Measurements from ENCODE around the gene MTA2. TPM values are rescaled to one million over a fixed set of nuclear protein-coding genes. Genes with fewer than 3 reads are reported as not detected.

Gene MTA2
- total and polyA plus RNA-seq, 3 donors from 2014 or later, result 87.6 to 115 (median 97.2) TPM

GRCh38 chr11:62601122-62601371 lies 618 bp downstream of the MTA2 start:
- H3K4me1 ChIP-seq, result peaks cover 30% of the 10 kb centered on the region
- no peaks in the 10 kb centered on the region for H3K36me3 ChIP-seq (ENCODE audit: low read depth, missing control alignments)
- 0 to 1% methylated on average over 6 to 30 of the region's 30 CpGs for WGBS, 2 donors
- peak overlapping the region; percentile 95 to 99 for H3K4me3 ChIP-seq
- H3K27me3 ChIP-seq, result no peaks in the 10 kb centered on the region
- H3K27ac ChIP-seq, result peak overlapping the region; percentile 96 to 98
- TF ChIP-seq CTCF (IDR thresholded peaks at IDR 0.05) (no peak), POLR2A (IDR thresholded peaks at IDR 0.05) (no peak)
- no peaks in the 10 kb centered on the region for H3K9me3 ChIP-seq
- intact Hi-C loops (cut with DNase I; ENCODE audit: low total_unique reads), result no loop called here
- no peak for DNase-seq

DNA sequence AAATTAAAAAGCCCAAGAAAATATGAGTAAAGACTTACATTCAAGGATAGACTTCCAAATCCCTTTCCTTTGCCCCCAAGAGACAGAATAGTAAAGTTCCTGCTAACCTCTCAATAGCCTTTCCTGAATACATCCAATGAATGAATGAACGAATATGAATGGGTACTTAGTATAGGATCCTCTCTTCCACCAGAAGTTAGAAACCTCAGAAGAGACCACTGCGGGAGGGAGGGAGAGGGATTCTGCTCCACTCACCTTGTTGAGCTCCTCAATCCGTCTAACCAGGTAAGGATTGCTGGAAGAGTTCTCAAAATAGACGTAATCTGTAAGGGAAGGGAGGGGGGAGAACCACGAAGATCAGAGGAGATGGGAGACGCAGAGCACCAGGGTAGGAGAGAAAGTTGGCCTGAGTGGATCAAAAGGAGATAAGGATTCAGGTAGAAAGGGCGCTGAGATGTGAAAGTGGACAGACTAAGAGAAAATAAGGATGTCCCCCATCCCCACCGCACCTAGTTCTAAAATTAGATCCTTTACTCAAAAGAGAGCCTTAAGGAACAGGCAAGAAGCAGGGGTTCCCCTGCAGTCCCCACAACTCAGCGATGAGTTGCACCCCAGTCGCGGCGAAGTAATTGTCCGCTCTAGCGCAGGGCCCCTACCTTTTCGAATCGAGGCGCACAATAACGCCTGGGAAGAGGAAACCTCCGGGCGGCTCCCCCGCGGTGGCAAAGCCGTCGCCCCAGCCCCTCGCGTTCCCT lies 1.1 kb downstream of the MTA2 start:
- DNase-seq, result peak; percentile 32
- Histone ChIP-seq H3K4me1 (peaks cover 30% of the 10 kb centered on the region), H3K4me3 (peak overlapping the region; percentile 95 to 99), H3K9me3 (no peaks in the 10 kb centered on the region), H3K27ac (peak overlapping the region; percentile 96 to 98), H3K36me3 (ENCODE audit: low read depth, missing control alignments) (no peaks in the 10 kb centered on the region), H3K27me3 (no peaks in the 10 kb centered on the region)
- TF ChIP-seq POLR2A (IDR thresholded peaks at IDR 0.05) (no peak), CTCF (IDR thresholded peaks at IDR 0.05) (no peak)
- WGBS, 2 donors, result 0 to 1% methylated on average over 21 to 26 of the region's 26 CpGs
- intact Hi-C loops (cut with DNase I; ENCODE audit: low total_unique reads), result no loop called here

- intact Hi-C loops (cut with DNase I; ENCODE audit: low total_unique reads), result no loop called here
Measured at GRCh38 chr11:62599901-62600300, 1.8 kb downstream of the MTA2 start.

DNA sequence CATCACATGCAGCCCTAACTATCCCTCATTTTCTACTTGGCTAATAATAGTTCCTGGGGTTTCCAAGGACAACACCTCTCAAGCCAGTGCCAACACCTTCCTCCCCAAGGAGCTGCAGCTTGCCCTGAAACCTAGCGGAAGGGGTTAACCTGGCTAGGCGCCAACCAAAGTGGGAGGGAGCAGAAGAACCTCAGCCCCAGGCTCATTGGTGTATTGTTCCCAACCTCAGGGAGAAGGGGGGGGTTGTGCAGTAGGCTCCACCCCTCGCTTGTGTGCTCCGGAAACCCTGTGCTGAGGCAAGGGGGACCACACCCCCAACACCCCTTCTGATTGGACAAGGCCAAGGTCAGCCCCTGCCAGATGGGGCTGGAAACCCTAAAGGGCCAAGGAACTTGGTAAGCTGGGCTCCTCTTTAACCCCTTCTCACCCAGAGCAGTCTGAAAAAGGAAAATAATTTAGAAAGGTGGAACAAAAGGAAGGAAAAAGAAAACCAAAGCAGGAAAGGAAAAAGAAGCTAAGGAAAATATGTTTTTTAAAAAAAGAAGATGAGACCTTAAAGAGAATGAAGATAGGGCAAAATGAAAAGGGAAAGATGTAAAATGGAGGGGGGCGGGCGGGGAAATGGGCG lies 2.5 kb downstream of the MTA2 start:
- 24 to 36% methylated on average over 7 of the region's 7 CpGs for WGBS, 2 donors
- H3K4me1 ChIP-seq, result peaks cover 25% of the 10 kb centered on the region

More at GRCh38 chr11:62599901-62600300, 1.8 kb downstream of the MTA2 start:
- Histone ChIP-seq H3K27ac (peak overlapping the region; percentile 96 to 98), H3K4me3 (peak overlapping the region in 1 of 2 donors; percentile 3), H3K4me1 (peaks cover 28% of the 10 kb centered on the region), H3K36me3 (ENCODE audit: low read depth, missing control alignments) (no peaks in the 10 kb centered on the region), H3K9me3 (no peaks in the 10 kb centered on the region), H3K27me3 (no peaks in the 10 kb centered on the region)
- no peak for DNase-seq
- 16 to 23% methylated on average over 5 of the region's 5 CpGs for WGBS, 2 donors
- TF ChIP-seq CTCF (IDR thresholded peaks at IDR 0.05), result no peak
- no peak for TF ChIP-seq POLR2A (IDR thresholded peaks at IDR 0.05)

More for the DNA sequence above, 2.5 kb downstream of the MTA2 start:
- no peaks in the 10 kb centered on the region for H3K36me3 ChIP-seq (ENCODE audit: low read depth, missing control alignments)
- H3K4me3 ChIP-seq, result no peak overlapping the region
- peak overlapping the region; percentile 96 to 98 for H3K27ac ChIP-seq
- peak; percentile 95 for DNase-seq
- TF ChIP-seq POLR2A (IDR thresholded peaks at IDR 0.05), result no peak
- no peak for TF ChIP-seq CTCF (IDR thresholded peaks at IDR 0.05)
- H3K9me3 ChIP-seq, result no peaks in the 10 kb centered on the region
- intact Hi-C loops (cut with DNase I; ENCODE audit: low total_unique reads), result no loop called here
- H3K27me3 ChIP-seq, result no peaks in the 10 kb centered on the region
